HG03097 (cell line): ENCODE data around the gene NRDC.

Source experiments
- ATAC-seq: cut with Tn5 transposase; IDR thresholded peaks from one replicate; pipeline ENCODE4 v1.9.1; 2021; ENCODE audit not compliant: unreplicated experiment, low FRiP score

The NRDC gene

DNA sequence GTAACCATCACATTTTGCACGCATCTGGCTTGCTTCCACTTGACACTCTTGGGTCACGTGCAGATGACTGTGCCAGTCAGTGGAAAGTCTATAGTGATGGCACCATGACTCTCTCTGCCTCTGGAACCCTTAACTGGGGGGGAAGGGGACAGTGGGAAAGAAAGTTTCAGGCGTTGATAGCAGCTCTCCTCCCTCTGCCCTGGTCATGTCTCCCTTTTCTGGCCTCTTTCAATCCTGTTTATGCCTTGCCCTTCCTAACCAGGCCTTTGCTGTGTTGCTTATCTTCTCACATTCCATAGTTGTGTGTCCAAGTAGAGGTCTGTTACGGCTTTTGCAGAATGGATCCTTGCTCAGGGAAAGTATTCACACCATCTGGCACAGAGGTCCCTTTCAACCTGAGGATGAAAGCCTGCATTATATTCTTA, 93.5 kb downstream of the NRDC start:
- no peak for ATAC-seq

DNA sequence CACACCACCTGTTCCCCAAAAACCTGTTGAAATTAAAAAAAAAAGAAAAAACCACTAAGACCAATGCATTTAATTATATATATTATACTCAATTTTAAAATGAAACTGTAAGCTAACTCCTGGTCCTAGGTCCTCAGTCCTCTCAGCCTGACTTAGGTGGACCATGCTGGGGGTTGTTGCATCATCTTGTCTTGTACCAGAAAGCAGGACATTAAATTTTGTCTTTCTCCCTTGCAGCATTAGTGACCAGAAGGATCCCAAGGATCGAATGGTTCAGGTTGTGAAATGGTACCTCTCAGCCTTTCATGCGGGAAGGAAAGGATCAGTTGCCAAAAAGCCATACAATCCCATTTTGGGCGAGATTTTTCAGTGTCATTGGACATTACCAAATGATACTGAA, 97.6 kb downstream of the NRDC start:
- ATAC-seq: no peak

DNA sequence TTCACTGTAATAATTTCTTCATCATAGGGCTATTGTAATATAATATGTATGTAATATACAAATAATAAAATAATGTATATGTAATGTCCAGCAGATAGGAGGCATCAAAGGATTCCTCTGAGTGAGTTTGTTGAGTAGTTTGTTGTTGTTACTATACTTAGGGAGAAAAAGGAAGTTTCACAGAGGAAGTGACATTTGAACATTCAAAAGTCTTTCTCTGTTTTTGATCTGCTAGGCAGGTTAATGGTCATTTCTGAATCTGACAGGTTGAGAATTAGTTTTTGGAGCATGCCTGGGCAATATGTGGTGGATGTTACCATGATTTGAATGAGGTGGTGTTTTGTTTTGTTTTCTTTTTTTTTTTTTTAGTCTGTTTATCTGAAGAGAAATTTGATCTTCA, 102.1 kb downstream of the NRDC start:
- no peak for ATAC-seq

DNA sequence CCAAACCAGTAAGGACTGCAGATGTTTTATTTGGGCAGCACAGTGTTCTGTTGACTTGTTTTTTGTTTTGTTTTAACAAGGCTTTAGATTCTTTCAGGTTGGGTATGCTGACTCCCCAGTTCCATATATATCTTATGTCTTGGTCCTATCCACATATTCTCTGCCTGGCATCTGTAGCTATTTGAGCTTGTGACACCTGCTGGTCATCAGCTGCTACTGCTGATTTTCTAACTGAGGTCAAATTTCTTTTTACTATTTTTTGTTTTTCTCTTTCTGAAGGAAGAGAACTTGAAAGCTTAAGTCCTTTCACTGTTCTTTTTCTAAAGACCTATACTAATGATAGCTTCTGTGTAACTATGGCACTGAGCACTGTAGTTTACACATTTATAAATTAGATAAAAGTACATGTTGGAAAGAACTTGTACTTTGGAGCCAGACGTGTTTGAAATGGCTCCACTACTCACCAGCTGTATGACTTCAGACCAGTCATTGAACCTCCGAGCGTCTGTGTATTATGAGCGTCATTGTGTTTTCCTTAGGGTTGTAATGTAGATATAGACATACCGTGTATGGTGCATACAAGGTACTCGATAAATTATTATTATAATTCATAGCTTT, 109.4 kb downstream of the NRDC start:
- ATAC-seq: no peak

DNA sequence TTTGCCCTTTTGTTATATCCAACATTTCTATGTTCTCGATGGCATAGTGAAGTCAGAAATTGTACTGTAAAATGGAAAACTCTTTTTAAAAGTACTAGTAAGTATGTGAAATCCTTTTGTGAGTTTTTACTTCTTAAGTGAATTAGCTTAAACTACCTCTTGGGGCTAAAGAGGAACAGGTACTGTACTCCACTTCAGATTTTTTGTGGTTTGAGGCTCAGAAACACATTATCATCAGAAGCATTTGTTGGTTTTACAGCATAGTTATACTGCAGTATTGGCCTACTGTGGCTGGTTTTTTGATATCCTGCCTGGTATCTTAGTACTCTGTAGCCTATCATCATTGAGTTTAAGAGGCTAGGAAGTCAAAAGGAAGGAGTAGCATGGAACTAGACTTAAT, 117.2 kb downstream of the NRDC start:
- no peak for ATAC-seq

DNA sequence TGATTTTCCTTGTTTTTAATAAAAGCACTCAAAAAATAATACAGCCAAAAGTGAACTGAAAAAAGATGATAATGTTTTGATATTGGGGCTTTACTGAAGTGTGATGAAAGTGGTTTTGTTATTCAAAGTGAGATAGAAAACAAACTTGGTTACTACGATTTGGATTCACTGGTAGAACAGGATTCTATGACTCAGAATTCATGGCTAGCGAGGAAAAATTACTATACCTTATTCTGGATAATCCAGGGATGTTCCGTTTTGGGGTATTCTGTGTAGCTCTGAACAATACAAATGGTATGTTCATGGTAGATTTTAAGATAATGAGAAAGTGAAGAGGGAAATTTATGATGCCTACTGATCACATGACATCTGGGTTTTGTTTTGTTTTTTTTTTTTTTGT, 117.7 kb downstream of the NRDC start:
- ATAC-seq: no peak

DNA sequence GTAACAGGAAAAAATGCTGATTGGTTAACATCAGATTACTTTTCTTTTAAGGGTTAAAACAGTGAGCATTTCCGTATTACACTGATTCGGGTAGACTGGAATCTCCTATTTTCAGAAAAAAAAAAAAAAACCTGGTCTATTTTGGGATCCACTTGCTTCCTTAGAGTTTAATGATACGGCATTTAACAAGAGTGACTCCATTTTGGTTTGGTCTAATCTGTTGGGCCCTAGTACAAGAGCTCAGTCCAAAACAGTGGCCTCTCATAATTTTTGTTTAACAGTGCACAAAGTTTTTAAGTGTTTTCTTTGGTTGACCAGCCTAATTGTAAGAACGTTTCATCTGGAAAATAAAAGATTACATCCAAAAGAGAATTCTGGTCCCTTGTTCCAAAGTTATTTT, 120.2 kb downstream of the NRDC start:
- no peak for ATAC-seq

DNA sequence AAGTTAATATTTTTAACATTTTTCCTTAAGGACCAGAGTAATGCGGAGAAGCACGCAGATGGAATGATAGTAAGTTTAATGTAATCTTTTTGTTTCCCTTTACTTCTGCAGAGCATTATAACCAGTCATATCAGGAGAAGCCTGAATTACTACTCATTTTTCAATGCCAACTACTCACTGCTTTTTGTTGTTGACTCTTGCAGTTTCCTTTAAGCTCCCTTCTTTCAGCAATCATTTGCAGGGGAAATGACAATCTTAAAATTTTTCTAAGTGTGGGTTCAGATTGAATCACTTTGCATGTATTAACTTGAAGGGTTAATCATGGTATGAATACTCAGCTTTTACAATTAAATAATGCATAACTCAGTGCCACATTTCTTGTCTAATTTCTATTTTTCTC, 122.2 kb downstream of the NRDC start:
- ATAC-seq: no peak

DNA sequence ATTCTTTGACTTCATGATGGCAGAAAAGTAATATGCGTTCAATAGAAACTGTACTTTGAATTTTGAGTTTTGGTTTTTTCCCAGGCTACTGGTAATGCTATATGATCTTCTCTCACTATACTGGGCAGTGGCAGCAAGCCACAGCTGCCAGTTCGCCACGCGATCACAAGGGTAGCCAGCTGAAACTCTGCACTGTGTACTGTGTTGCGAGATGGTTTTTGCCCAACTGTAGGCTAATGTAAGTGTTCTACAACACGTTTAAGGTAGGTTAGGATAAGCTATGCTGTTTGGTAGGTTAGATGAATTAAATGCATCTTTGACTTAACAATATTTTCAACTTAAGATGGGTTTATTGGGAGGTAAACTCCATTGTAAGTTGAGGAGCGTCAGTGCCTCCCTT, 123.1 kb downstream of the NRDC start:
- ATAC-seq: no peak

DNA sequence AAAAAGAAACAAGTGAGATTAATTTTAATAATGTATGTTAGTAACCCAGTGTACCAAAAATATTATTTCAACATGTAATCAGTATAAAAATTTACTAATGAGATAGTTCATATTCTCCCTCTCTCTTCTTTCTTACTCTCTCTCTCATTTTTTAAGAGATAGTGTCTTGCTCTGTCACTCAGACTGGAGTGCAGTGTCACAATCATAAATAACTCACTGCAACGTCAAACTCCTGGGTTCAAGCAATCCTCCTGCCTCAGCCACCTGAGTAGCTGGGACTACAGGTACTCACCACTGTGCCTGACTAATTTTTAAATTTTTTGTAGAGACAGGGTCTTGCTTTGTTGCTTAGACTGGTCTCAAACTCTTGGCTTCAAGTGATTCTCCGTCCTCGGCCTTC, 123.9 kb downstream of the NRDC start:
- ATAC-seq: no peak

DNA sequence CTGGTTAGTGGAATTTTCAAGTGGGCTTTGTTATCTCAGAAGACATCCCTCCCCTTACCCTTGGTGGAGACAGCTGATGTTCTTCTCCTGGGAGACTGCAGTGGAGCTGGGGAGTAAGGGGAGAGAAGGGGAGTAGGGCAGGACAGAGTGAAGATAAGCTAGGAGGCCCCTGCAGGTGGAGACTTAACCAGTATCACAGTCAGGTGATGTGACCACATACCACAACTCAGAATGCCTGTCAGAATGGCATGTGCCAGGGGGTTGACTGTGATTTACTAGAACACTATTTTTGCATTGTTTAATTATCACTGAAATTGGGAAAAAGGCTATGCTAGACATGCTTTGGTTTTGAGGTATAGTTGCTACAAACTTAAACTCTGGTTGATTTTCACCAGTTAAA, 124.6 kb downstream of the NRDC start:
- no peak for ATAC-seq

DNA sequence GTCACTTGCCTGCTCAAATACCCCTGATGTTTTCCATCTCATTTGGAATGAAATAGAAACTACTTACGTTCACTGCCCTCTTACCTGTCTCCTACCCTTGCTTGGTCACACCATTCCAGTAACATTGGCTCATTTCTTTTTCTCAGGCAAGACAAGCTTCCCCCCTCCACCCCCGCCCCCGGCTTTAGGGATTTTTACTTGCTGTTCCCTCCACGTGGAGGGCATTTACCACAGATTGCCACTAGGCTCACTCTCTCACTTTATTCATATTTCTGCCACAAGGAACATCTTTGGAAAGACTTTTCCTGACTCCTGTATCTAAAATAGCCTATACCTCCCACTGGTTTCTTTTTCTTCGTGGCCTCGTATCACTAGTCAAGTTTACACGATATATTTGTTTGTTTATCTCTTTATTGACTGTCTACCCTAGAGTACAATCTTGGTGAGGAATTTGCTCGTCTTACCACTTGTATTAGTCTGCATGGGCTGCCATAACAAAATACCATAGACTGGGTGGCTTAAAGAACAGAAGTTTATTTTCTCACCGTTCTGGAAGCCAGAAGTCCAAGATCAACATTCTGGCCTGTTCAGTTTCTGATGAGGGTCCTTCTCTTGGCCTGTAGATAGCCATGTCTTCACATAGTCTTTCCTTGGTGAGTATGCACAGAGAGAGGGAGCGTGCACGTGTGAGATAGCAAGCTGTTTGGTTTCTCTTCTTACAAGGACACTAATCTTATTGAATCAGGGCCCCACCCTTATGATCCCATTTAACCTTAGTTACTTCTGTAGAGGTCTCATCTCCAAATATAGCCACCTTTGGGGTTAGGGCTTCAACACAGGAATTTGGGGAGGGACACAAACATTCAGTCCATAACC, 126.2 kb downstream of the NRDC start:
- ATAC-seq: no peak

DNA sequence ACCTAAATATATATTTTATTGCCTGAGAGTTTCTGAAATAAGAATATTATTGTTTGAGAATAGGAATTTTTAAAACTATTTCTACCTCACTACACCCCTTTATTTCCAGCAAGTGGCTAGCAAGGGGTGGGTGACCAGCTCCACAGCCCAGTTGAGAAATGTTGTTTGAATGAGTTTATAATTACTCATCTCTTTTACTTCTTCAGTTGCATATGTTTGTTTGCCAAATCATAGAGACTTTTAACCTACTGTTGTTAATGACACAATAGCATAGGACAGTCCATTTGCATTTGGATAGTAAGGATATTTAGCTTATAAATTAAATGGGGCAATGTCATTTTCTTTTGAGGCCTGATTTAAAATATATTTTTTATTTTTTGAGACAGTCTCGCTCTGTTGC, 127.8 kb downstream of the NRDC start:
- ATAC-seq: no peak

DNA sequence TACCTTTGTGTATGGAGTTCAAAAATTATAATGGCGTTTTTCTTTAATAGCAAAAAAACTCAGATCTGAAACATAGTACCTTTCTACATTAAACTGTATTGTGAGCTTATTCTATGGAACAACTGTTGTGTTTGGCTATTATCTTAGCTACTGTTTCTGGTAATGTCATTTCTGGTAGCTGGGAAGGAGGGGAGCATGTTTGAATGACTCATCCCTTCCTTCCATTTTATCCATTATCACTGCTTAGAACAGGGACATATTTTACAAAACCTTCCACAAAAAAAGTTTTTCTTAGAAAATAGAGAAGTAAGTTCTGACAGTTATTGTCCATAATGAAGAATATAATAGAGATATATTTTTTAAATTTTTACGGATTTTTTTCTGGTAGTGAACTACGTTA, 128.3 kb downstream of the NRDC start:
- no peak for ATAC-seq

DNA sequence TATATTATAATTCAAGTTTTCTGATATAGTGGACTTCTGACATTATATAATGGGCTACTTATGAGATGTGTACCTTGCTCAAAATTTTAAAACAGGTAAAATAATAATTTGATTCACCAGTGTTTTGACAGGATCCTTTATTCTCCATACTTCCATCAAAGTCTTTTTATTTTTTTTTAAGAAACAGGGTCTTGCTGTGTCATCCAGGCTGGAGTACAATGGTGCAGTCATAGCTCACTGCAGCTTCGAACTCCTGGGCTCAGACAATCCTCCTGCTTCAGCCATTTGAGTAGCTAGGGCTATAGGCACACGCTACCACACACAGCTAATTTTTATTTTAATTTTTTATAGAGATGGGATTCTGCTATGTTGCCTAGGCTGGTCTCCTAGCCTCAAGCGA, 129.4 kb downstream of the NRDC start:
- no peak for ATAC-seq

DNA sequence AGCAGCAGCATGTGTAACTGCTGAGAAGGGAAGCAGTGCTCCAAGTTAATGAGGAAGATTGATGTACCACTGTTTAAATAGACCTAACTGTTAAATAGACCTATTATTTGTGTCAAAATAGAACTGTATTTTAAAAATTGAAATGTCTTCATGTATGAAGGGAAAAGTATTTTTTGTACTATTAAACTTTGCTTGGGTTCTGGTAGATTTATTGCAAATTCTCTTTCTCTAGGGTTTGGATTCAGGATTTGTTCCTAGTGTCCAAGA, 133.3 kb downstream of the NRDC start:
- ATAC-seq: no peak

DNA sequence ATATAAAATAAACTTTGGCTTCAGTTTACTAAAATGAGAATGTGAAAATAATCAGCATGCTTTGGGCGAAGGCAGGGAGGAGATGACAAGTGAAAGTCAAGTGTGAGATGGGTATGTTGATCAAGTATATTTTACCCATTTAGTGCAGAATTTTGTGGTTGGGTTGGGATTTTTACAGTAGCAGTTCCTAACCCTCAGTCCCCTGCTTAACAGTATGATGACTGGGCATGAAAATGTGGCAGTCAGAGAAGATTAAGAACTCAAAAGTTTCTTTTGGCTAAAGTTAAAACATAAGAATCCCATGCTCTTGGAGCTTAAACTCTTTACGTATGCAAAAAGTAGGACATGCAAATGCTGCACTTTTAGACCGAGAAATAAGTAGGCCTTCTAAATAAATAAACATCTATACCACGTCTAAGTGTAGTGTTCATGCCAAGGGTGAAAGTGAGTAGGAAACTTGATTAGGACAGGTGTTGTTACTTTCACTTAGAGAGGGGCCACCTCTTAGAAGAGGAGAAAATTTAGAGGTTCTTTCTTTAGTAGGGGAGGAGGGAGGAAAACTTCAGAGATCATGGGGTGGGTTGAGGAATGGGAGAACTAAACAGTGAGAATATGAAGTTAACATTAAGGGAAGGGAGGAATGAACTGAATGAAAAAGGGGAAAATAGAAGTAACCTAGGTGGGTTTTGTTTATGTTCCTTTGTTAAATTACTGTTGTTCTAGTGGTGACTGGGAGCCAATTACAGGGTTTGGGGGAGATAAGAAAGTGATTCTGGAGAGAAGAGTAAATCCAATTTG, 133.8 kb downstream of the NRDC start:
- ATAC-seq: no peak

DNA sequence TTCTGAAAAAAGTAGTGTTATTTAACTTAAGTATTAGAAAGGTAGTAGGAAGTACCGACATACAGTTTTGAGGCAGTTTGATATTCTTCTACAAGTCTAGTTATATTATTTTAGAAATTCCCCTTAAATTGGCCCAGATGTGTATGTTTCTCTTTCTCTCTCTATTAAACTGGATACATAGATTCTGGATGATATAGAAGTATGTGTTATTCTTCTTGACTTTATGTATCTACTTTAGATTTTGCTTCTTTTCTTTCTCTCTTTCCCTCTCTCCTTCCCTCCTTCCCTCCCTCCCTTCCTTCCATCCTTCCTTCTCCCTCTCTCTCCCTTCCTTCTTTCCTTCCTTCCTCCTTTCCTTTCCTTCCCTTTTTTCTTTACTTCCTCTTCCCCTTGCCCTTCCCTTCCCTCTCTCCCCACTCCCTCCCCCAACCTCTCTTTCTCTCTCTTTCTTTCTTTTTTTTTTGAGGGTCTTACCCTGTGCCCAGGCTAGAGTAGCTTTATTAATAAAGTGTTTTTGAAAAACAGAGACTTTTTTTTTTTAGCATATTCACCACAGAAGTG, 137.3 kb downstream of the NRDC start:
- no peak for ATAC-seq

DNA sequence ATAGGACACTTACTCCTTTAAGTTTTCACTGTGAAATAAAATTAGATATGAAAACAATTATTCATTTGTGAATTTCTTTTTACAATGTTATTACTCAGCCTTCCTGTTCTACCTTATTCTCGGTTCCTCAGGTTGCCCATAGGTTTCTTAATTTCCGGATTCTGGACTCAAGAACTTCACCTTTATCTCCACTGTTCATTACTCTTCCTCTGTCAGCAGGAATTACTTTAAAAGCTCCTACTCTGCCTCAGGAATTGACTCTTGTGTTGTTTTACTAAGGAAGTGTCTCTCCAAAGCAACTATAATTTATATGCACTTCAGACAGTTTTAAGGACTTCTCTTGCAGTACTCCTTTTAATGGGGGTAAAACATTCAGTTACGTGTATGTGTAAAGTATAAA, 137.9 kb downstream of the NRDC start:
- no peak for ATAC-seq
